GM20000 (cell line): Measurements from ENCODE around the gene CD109.

Experiments
- DNase-seq: peaks from one replicate; pipeline ENCODE4 v3.0.0; 2012; ENCODE audit warnings: low spot score
- TF ChIP-seq, protein P1 (sequence below): IDR thresholded peaks from 2 replicates; pipeline ENCODE4 v1.5.1; 2012; ENCODE audit warnings: mild to moderate bottlenecking, control low read depth; ENCODE audit errors: extremely low read depth, missing control alignments

Gene CD109

DNA sequence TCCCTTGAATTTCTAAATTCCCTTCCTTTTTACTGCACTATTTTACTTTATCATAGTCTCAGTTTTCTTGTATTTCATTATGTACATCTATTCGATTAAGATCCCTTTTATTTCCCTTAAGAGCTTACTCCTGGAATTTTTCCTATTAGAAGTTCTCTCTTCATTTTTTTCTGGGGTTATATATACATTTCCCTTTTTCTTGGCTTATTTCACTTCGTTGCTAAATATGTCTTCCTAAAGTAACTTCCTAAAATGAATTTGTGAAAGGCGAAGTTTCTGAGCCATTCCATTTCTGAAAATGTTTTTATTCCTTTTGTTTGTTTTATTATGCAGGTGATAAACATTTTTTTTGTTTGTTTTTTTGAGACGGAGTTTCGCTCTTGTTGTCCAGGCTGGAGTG is 5.9 kb upstream of the CD109 start:
- TF ChIP-seq, protein P1, sequence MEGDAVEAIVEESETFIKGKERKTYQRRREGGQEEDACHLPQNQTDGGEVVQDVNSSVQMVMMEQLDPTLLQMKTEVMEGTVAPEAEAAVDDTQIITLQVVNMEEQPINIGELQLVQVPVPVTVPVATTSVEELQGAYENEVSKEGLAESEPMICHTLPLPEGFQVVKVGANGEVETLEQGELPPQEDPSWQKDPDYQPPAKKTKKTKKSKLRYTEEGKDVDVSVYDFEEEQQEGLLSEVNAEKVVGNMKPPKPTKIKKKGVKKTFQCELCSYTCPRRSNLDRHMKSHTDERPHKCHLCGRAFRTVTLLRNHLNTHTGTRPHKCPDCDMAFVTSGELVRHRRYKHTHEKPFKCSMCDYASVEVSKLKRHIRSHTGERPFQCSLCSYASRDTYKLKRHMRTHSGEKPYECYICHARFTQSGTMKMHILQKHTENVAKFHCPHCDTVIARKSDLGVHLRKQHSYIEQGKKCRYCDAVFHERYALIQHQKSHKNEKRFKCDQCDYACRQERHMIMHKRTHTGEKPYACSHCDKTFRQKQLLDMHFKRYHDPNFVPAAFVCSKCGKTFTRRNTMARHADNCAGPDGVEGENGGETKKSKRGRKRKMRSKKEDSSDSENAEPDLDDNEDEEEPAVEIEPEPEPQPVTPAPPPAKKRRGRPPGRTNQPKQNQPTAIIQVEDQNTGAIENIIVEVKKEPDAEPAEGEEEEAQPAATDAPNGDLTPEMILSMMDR, result no peak
- DNase-seq, result no peak

DNA sequence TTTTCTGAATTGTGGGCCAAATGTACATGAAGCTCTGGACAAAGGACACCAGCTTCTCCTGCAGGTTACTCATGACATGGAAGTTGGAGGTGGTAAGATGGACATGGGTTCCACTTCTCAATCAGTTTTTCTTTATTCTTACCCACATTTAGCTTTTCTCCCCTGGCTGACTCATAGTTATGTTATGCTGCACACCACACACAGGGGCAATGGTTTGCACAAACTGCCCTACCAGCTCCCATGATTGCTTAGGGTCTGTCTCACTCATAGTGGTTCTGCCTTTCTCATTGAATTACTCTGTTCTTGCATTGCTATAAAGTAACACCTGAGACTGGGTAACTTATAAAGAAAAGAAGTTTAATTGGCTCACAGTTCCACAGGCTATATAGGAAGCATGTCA is 4.5 kb upstream of the CD109 start:
- no peak for DNase-seq
- TF ChIP-seq, protein P1, result no peak

DNA sequence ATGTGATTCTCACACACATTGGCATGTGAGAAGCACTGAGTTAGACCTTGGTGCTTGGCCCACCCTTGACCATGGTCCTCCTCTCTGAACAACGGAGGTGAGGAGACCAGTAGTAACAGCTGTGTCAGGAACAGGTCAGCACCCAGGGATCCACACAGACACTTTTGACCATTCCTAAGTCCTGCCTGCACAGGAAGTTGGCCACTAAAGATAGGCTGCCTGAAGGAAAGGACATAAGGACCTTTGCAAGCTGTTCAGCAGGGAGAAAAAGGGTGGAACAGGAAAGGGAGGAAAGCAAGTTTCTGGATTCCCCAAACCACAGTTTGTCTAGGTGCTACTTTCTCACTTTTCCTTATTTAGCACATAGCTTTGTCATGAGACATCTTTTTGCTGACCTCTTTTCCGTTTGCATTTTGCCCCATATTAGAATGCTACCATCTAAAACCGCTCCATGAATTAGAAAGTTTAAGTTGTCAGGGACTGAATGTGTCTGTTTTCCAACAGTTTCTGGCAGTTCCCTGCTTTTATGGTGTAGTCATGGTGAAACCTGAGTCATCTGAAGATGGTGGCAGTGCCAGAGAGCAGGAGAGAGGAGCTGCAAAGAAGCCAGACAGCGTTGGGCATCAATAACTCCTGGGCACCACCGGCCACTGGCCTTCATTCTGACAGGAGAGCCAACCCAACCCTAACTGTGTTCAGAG is 1.1 kb upstream of the CD109 start:
- TF ChIP-seq, protein P1, result no peak
- no peak for DNase-seq

DNA sequence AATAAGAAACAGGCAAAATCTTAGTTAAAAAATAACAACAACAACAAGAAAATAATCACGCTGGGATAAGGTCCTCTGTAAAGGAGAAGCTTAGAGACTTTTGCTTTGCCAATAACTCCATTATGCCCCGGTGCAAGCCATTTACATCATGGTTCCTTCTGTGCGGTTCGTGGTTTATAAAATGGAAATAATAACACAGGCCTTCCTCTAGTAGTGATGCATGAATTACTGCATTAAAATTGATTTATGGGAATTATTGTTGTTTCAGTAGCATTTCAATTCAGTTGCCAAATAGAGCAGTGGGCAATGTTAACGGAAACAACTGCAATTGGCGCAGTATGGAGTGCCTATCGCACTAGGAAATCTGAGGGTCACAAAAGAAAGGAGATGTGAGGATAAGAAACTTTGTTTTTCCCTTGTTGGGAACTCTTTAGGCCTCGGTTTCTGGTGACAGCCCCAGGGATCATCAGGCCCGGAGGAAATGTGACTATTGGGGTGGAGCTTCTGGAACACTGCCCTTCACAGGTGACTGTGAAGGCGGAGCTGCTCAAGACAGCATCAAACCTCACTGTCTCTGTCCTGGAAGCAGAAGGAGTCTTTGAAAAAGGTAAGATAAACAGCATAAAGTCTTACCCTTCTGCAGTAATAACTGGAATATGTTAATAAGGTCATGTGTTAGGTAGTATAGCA is 1.1 kb downstream of the CD109 start:
- no peak for DNase-seq
- TF ChIP-seq, protein P1, result no peak

DNA sequence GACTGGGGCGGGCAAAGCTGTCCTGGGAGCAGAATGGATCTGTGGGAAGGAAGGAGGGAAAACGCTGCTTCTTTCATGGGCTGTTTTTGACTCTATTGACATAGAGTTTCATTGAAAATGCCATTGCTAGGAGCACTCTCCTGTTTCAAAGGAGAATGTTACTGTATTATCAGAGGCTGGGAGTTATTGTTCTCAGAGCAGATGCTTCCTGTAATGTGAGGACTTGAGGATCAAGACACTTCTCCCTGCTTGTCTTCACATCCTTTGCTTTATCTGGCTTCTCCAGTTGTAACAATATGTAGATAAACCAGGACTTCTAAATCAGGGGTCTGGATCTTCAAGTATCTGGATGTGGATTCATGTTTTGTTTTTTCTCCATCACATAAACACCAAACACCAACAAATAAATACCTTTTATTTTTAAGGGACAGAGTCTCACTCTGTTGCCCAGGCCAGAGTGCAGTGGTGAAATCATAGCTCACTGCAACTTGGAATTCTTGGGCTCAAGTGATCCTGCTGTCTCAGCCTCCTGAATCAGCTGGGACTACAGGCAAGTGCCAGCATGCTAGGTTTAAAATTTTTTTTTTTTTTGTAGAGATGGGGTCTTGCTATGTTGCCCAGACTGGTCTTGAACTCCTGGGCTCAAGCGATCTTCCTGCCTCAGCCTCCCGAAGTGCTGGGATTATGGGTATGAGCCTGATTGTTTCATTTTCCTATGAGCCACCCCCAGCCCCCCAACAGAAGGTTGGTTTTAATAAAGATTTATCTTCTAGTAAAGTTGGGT is 3.9 kb downstream of the CD109 start:
- no peak for DNase-seq
- TF ChIP-seq, protein P1, result no peak

DNA sequence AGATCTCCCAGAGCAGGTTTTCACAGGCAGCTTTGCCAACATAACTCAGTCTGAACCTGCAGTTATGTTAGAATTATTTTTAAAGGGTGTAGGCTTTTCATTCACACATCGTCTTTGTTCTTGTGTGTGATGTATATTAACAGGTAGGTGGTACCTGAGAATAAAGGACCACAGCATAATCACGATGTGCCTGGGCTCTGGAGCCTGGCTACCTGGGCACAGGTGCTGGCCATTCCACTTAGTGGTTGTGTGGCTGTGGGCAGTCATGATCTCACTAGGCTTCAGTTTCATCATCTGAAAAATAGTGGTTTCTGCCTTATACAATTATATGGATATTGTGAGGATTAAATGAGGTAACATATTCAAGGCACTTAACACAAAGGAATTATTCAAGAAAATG is 6.4 kb downstream of the CD109 start:
- no peak for DNase-seq
- TF ChIP-seq, protein P1, result no peak

DNA sequence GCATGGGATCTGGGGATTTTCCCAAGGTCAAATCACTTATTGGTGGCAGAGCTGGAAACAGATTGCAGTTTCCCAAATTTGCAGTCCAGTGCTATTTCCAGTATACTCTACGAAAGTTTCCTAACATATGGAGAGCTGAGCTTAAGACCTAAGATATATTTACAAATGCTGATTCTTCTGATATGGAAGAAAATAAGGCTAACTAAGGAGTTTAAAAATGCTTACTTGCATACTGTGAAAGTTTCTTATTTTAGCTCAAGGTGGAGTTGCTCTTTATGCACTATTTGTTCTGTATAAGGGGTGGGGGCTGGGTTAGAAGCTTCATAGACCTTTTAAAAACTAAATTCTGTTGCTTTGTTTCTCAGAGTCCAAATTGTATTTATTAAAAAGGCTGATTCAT is 7.5 kb downstream of the CD109 start:
- DNase-seq, result no peak
- TF ChIP-seq, protein P1, result no peak
